Neural cell (in vitro differentiated cells): ENCODE measurements around the gene ARHGEF16. TPM values are rescaled to one million over a fixed set of nuclear protein-coding genes. Genes with fewer than 3 reads are reported as not detected.

Source experiments
- H2AFZ ChIP-seq: fragments of 200-600, 300-800 bp; sonication (generic), shearing (Covaris generic); 2 replicates; pipeline ENCODE4 v1.6.0; 2014; ENCODE audit warnings: low read depth, mild to moderate bottlenecking, antibody characterized with exemption, low read length, moderate library complexity
- H3F3A ChIP-seq: fragments of 200-600 bp; shearing (Covaris generic); 2 replicates; pipeline ENCODE4 v1.6.1; 2016; ENCODE audit warnings: mild to moderate bottlenecking, moderate library complexity, mixed read lengths, antibody characterized with exemption, low read length; ENCODE audit not compliant: insufficient read depth, poor library complexity, severe bottlenecking
- H3K27ac ChIP-seq: fragments of 200-600, 300-800 bp; sonication (generic), shearing (Covaris generic); 2 replicates; pipeline ENCODE4 v1.5.1; 2014; ENCODE audit warnings: mild to moderate bottlenecking, low read length, moderate library complexity
- H3K27me3 ChIP-seq: fragments of 300-800, 200-600 bp; sonication (generic), shearing (Covaris generic); 2 replicates; pipeline ENCODE4 v1.6.0; 2014; ENCODE audit warnings: mild to moderate bottlenecking, low read depth, low read length, moderate library complexity; ENCODE audit not compliant: insufficient read depth
- H3K36me3 ChIP-seq: fragments of 300-800, 200-600 bp; sonication (generic), shearing (Covaris generic); 2 replicates; pipeline ENCODE4 v1.5.1; 2014; ENCODE audit warnings: mild to moderate bottlenecking, antibody characterized with exemption, low read length, moderate library complexity; ENCODE audit not compliant: insufficient read depth
- H3K4me2 ChIP-seq: fragments of 300-800, 200-600 bp; sonication (generic), shearing (Covaris generic); 2 replicates; pipeline ENCODE4 v1.6.0; 2014; ENCODE audit warnings: mild to moderate bottlenecking, low read length
- H3K4me3 ChIP-seq: fragments of 300-800, 200-600 bp; sonication (generic), shearing (Covaris generic); 2 replicates; pipeline ENCODE4 v1.5.1; 2014; ENCODE audit warnings: mild to moderate bottlenecking, low read length, moderate library complexity
- H3K79me2 ChIP-seq: fragments of 200-600 bp; shearing (Covaris generic); replicated peaks from 2 replicates; pipeline ENCODE4 v1.6.0; 2014; ENCODE audit warnings: mild to moderate bottlenecking, low read length, moderate library complexity; ENCODE audit not compliant: insufficient read depth
- H3K9ac ChIP-seq: fragments of 300-800, 200-600 bp; sonication (generic), shearing (Covaris generic); 2 replicates; pipeline ENCODE4 v1.6.1; 2016; ENCODE audit warnings: mild to moderate bottlenecking, low read length, mixed read lengths
- H3K9me2 ChIP-seq: fragments of 200-600 bp; shearing (Covaris generic); 2 replicates; pipeline ENCODE4 v1.6.1; 2016; ENCODE audit warnings: mild to moderate bottlenecking, low read length, mixed read lengths; ENCODE audit not compliant: insufficient read depth
- H3K9me3 ChIP-seq: fragments of 200-600, 300-800 bp; sonication (generic), shearing (Covaris generic); 2 replicates; pipeline ENCODE4 v1.6.1; 2016; ENCODE audit warnings: mild to moderate bottlenecking, mixed run types, low read length, moderate library complexity, mixed read lengths
- H4K20me1 ChIP-seq: fragments of 200-600 bp; shearing (Covaris generic); 2 replicates; pipeline ENCODE4 v1.6.1; 2016; ENCODE audit warnings: mild to moderate bottlenecking, mixed run types; ENCODE audit not compliant: insufficient read depth
- EP300 ChIP-seq: fragments of 450-650 bp; conservative IDR thresholded peaks from 2 replicates; pipeline ENCODE4 v1.6.1; 2014; ENCODE audit warnings: antibody characterized with exemption, mild to moderate bottlenecking, moderate library complexity; ENCODE audit not compliant: poor library complexity, severe bottlenecking
- EZH2 ChIP-seq: fragments of 200-600, 300-800 bp; shearing (Covaris generic), sonication (generic); IDR thresholded peaks from 2 replicates; pipeline ENCODE4 v1.6.1; 2014; ENCODE audit warnings: antibody characterized with exemption, low read length, borderline replicate concordance, mild to moderate bottlenecking; ENCODE audit not compliant: insufficient read depth, poor library complexity, severe bottlenecking
- MXI1 ChIP-seq: fragments of 450-650 bp; conservative IDR thresholded peaks from 2 replicates; pipeline ENCODE4 v1.6.1; 2014; ENCODE audit warnings: antibody characterized with exemption, mild to moderate bottlenecking; ENCODE audit not compliant: poor library complexity, severe bottlenecking
- POLR2AphosphoS5 ChIP-seq: IDR thresholded peaks from 2 replicates; pipeline ENCODE4 v1.6.1; 2012
- RAD21 ChIP-seq: fragments of 450-650 bp; conservative IDR thresholded peaks from 2 replicates; pipeline ENCODE4 v1.6.1; 2014; ENCODE audit warnings: antibody characterized with exemption, mild to moderate bottlenecking, moderate library complexity
- REST ChIP-seq: IDR thresholded peaks from 2 replicates; pipeline ENCODE4 v1.6.1; 2012; ENCODE audit warnings: borderline replicate concordance
- SMC3 ChIP-seq: fragments of 450-650 bp; conservative IDR thresholded peaks from 2 replicates; pipeline ENCODE4 v1.6.1; 2014; ENCODE audit warnings: antibody characterized with exemption, mild to moderate bottlenecking, moderate library complexity; ENCODE audit not compliant: poor library complexity
- TAF1 ChIP-seq: IDR thresholded peaks from 2 replicates; pipeline ENCODE4 v1.6.1; 2012; ENCODE audit warnings: low read depth
- polyA plus RNA-seq: library from polyadenylated mRNA; depleted of rRNA; stranded (reverse); fragments of >200 nt; gene quantifications from 2 replicates; pipeline ENCODE4 v1.2.3, GENCODE V29; 2014
- TF ChIP-seq, protein P1 (sequence below): fragments of 450-650 bp; IDR thresholded peaks from 2 replicates; pipeline ENCODE4 v1.5.1; 2014; ENCODE audit warnings: antibody characterized with exemption, mild to moderate bottlenecking, moderate library complexity; ENCODE audit not compliant: poor library complexity, severe bottlenecking

Gene ARHGEF16
- polyA plus RNA-seq, 1 donor from 2014 or later: 0.64 TPM

DNA sequence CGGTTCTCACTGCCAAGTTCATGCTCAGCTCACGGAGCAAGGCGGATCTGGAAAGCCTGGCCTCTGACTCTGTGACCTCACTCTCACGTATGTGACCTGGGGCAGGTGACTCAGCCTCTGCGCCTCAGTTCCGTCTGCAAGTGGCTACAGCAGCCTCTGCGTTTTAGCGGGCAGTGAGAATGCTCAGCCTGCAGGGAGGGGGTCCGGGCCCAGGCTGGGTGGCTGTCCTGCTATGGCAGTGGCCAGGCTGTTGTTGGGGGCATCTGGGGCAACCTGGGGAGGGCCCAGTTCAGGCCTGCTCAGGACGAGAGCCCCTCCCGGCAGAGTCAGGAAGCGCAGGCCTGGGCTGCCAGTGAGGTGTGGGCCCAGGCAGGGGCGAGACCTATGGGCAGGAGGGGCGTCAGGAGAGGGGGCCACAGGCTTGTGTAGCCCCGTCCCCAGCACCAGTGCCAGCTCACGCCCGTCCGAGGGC lies 27.9 kb downstream of the ARHGEF16 start:
- H3K4me3 ChIP-seq: no peak overlapping the region
- no peaks in the 10 kb centered on the region for H3K9me3 ChIP-seq
- H3K4me2 ChIP-seq: no peak overlapping the region
- H3K36me3 ChIP-seq: no peaks in the 10 kb centered on the region
- H3F3A ChIP-seq: no peaks in the 10 kb centered on the region
- no peak overlapping the region for H3K27ac ChIP-seq
- no peak overlapping the region for H3K9ac ChIP-seq
- no peaks in the 10 kb centered on the region for H3K27me3 ChIP-seq
- no peaks in the 10 kb centered on the region for H3K79me2 ChIP-seq
- H4K20me1 ChIP-seq: no peaks in the 10 kb centered on the region
- TF ChIP-seq MXI1 (no peak), EP300 (no peak), TAF1 (no peak), RAD21 (no peak), POLR2AphosphoS5 (no peak), REST (no peak), SMC3 (no peak), EZH2 (no peak)
- TF ChIP-seq, protein P1, sequence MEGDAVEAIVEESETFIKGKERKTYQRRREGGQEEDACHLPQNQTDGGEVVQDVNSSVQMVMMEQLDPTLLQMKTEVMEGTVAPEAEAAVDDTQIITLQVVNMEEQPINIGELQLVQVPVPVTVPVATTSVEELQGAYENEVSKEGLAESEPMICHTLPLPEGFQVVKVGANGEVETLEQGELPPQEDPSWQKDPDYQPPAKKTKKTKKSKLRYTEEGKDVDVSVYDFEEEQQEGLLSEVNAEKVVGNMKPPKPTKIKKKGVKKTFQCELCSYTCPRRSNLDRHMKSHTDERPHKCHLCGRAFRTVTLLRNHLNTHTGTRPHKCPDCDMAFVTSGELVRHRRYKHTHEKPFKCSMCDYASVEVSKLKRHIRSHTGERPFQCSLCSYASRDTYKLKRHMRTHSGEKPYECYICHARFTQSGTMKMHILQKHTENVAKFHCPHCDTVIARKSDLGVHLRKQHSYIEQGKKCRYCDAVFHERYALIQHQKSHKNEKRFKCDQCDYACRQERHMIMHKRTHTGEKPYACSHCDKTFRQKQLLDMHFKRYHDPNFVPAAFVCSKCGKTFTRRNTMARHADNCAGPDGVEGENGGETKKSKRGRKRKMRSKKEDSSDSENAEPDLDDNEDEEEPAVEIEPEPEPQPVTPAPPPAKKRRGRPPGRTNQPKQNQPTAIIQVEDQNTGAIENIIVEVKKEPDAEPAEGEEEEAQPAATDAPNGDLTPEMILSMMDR: no peak
- H3K9me2 ChIP-seq: no peaks in the 10 kb centered on the region
- H2AFZ ChIP-seq: no peak overlapping the region

DNA sequence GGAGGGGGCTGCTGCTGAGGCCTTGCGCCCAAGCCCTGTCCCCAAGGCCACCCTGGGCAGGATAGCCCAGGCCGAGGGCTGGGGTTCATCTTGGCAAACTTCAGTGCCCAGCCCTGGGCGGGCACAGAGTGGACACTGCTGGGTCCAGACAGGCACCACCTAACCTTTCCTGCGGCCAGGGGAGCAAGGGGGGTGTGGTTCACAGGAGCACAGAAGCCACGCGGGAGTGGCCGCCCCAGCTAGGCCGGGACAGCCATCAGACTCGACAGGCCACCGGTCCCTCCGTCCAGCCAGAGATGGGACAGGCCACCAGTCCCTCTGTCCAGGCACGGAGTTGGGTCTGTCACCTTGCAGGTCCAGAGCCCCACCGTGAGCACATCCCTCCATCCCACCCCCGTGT lies 28.9 kb downstream of the ARHGEF16 start:
- H3K27ac ChIP-seq: no peak overlapping the region
- no peaks in the 10 kb centered on the region for H3F3A ChIP-seq
- no peaks in the 10 kb centered on the region for H3K36me3 ChIP-seq
- H3K9ac ChIP-seq: no peak overlapping the region
- H3K4me2 ChIP-seq: no peak overlapping the region
- TF ChIP-seq TAF1: no peak
- no peak for TF ChIP-seq RAD21
- TF ChIP-seq, protein P1: no peak
- TF ChIP-seq SMC3: no peak
- no peak for TF ChIP-seq EZH2
- TF ChIP-seq REST: no peak
- no peak for TF ChIP-seq EP300
- no peak for TF ChIP-seq MXI1
- TF ChIP-seq POLR2AphosphoS5: no peak
- H3K4me3 ChIP-seq: no peak overlapping the region
- no peaks in the 10 kb centered on the region for H3K9me2 ChIP-seq
- no peaks in the 10 kb centered on the region for H3K79me2 ChIP-seq
- H3K27me3 ChIP-seq: no peaks in the 10 kb centered on the region
- no peaks in the 10 kb centered on the region for H3K9me3 ChIP-seq
- no peak overlapping the region for H2AFZ ChIP-seq
- H4K20me1 ChIP-seq: no peaks in the 10 kb centered on the region
